ENCODE data around the gene ARMC3.

The ARMC3 gene

GRCh38 chr10:22969704-22970103 is 41.9 kb downstream of the ARMC3 start:
- no peak overlapping the region for H3K4me3 ChIP-seq (ENCODE audit: low read depth, low read length)
- ChIA-PET CTCF (no interaction called here), POLR2A (no interaction called here)
- no peak for TF ChIP-seq CTCF (IDR thresholded peaks at IDR 0.05; ENCODE audit: insufficient read depth, low read length, missing control alignments)
- no peak for DNase-seq (ENCODE audit: low read depth, low spot score)

GRCh38 chr10:22976534-22976933 is 48.7 kb downstream of the ARMC3 start:
- no peak for TF ChIP-seq CTCF (IDR thresholded peaks at IDR 0.05; ENCODE audit: insufficient read depth, low read length, missing control alignments)
- ChIA-PET CTCF (interaction anchor here (2.1 kb wide), 1 partner anchor 13 kb away, joined by 7 read pairs; no protein-coding TSS in a partner anchor), POLR2A (no interaction called here)
- DNase-seq (ENCODE audit: low read depth, low spot score), result no peak
- no peak overlapping the region for H3K4me3 ChIP-seq (ENCODE audit: low read depth, low read length)

GRCh38 chr10:22977751-22978150 is 49.9 kb downstream of the ARMC3 start:
- CTCF ChIA-PET, result no interaction called here
- no peak for DNase-seq (ENCODE audit: low read depth, low spot score)

GRCh38 chr10:22978287-22978686 is 50.4 kb downstream of the ARMC3 start:
- DNase-seq (ENCODE audit: low read depth, low spot score), result no peak
- H3K4me3 ChIP-seq (ENCODE audit: low read depth, low read length), result no peak overlapping the region
- CTCF ChIA-PET, result no interaction called here
- TF ChIP-seq CTCF (IDR thresholded peaks at IDR 0.05; ENCODE audit: insufficient read depth, low read length, missing control alignments), result no peak
- POLR2A ChIA-PET, result no interaction called here

More at GRCh38 chr10:22977751-22978150, 49.9 kb downstream of the ARMC3 start:
- no peak overlapping the region for H3K4me3 ChIP-seq (ENCODE audit: low read depth, low read length)
- no peak for TF ChIP-seq CTCF (IDR thresholded peaks at IDR 0.05; ENCODE audit: insufficient read depth, low read length, missing control alignments)
- POLR2A ChIA-PET, result no interaction called here

GRCh38 chr10:22978918-22979317 is 51.1 kb downstream of the ARMC3 start:
- ChIA-PET CTCF (interaction anchor here (1.0 kb wide), 1 partner anchor 11 kb away, joined by 3 read pairs; no protein-coding TSS in a partner anchor), POLR2A (no interaction called here)
- no peak for DNase-seq (ENCODE audit: low read depth, low spot score)
- H3K4me3 ChIP-seq (ENCODE audit: low read depth, low read length), result no peak overlapping the region
- no peak for TF ChIP-seq CTCF (IDR thresholded peaks at IDR 0.05; ENCODE audit: insufficient read depth, low read length, missing control alignments)

GRCh38 chr10:22980822-22981221 is 53.0 kb downstream of the ARMC3 start:
- CTCF ChIA-PET, result interaction anchor here (1.0 to 3.5 kb wide), 2 partner anchors 10 to 406 kb away, joined by 5 to 14 read pairs; no protein-coding TSS in a partner anchor
- POLR2A ChIA-PET, result no interaction called here

More at GRCh38 chr10:22980822-22981221, 53.0 kb downstream of the ARMC3 start:
- TF ChIP-seq CTCF (IDR thresholded peaks at IDR 0.05; ENCODE audit: insufficient read depth, low read length, missing control alignments), result no peak
- no peak overlapping the region for H3K4me3 ChIP-seq (ENCODE audit: low read depth, low read length)
- no peak for DNase-seq (ENCODE audit: low read depth, low spot score)
